ENCODE measurements around the gene OR6N1. TPM values are rescaled to one million over a fixed set of nuclear protein-coding genes. Genes with fewer than 3 reads are reported as not detected.

Gene OR6N1
- polyA plus RNA-seq (2011; rRNA removed) (not detected in 2 replicates), polyA minus RNA-seq (2011; rRNA and poly(A)+ RNA removed) (not detected in 2 replicates)

GRCh38 chr1:158771950-158772866 is at the start of gene OR6N1:
OR6N1 (minus strand) TSS chr1:158772195; CDS start chr1:158766682, 5,513 bp downstream.
- ChIA-PET CTCF (no interaction called here), POLR2A (no interaction called here)
- no peak for DNase-seq (ENCODE audit: low read depth, low spot score)
- Histone ChIP-seq H3K4me3 (ENCODE audit: low read depth, low read length) (no peak within 1 kb of the TSS), H3K9me3 (ENCODE audit: control insufficient read depth, insufficient read depth, low read length) (no peaks in the 10 kb centered on the region), H3K27me3 (ENCODE audit: control insufficient read depth, insufficient read depth, low read length) (no peaks in the 10 kb centered on the region), H3K27ac (ENCODE audit: low read depth, low read length) (no peak within 1 kb of the TSS)
- TF ChIP-seq, protein P1, sequence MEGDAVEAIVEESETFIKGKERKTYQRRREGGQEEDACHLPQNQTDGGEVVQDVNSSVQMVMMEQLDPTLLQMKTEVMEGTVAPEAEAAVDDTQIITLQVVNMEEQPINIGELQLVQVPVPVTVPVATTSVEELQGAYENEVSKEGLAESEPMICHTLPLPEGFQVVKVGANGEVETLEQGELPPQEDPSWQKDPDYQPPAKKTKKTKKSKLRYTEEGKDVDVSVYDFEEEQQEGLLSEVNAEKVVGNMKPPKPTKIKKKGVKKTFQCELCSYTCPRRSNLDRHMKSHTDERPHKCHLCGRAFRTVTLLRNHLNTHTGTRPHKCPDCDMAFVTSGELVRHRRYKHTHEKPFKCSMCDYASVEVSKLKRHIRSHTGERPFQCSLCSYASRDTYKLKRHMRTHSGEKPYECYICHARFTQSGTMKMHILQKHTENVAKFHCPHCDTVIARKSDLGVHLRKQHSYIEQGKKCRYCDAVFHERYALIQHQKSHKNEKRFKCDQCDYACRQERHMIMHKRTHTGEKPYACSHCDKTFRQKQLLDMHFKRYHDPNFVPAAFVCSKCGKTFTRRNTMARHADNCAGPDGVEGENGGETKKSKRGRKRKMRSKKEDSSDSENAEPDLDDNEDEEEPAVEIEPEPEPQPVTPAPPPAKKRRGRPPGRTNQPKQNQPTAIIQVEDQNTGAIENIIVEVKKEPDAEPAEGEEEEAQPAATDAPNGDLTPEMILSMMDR (IDR thresholded peaks at IDR 0.05; ENCODE audit: low read depth, low read length), result no peak

DNA sequence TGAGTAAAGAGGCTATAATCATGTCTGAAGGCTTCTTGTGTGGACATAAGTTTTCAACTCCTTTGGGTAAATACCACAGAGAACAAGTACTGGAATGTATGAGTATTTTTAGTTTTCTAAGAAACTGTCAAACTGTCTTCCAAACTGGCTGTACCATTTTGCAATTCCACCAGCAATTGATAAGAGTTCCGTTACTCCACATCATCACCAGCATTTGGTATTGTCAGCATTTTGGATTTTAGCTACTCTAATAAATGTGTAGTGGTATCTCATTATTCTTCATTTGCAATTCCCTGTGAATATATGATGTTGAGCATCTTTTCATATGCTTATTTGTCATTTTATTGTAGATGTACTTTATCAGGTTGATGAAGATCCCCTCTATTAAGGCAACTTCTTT is 49.7 kb upstream of the OR6N1 start:
- Histone ChIP-seq H3K27ac (ENCODE audit: low read depth, low read length) (no peak overlapping the region), H3K9me3 (ENCODE audit: control insufficient read depth, insufficient read depth, low read length) (no peaks in the 10 kb centered on the region), H3K4me3 (ENCODE audit: low read depth, low read length) (no peak overlapping the region), H3K27me3 (ENCODE audit: control insufficient read depth, insufficient read depth, low read length) (no peaks in the 10 kb centered on the region)
- POLR2A ChIA-PET, result no interaction called here
- TF ChIP-seq, protein P1 (IDR thresholded peaks at IDR 0.05; ENCODE audit: low read depth, low read length), result no peak
- no peak for DNase-seq (ENCODE audit: low read depth, low spot score)
- CTCF ChIA-PET, result interaction anchor here (0.6 kb wide), 1 partner anchor 14 kb away, joined by 10 read pairs; no protein-coding TSS in a partner anchor

- ChIA-PET POLR2A (no interaction called here), CTCF (interaction anchor here (1.2 kb wide), 1 partner anchor 8 kb away, joined by 3 read pairs; no protein-coding TSS in a partner anchor)
- no peak for DNase-seq (ENCODE audit: low read depth, low spot score)
Measured at GRCh38 chr1:158819461-158820443, 47.8 kb upstream of the OR6N1 start.

DNA sequence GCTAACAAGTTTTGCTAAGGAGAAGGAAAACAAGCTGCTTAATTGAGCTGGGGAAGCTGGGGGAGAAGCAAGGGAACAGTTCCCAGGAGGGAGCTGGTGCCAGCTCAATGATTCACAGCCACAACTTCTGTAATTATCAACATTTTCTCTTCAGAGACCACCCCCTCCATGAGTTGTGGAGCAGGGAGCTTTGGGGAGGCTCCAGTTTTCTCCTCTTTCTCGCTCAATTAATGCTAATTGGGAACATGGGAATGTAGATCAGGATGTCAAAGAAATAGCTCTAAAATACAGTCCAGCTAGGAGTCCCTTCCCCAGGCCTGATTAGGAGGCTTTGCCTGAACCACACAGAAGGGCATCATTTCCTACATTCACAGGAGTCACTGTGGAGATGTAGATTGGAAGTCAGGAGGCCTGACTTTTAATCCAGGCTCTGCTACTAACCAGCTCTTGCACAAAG is 47.0 kb upstream of the OR6N1 start:
- no peaks in the 10 kb centered on the region for H3K27me3 ChIP-seq (ENCODE audit: control insufficient read depth, insufficient read depth, low read length)
- TF ChIP-seq, protein P1 (IDR thresholded peaks at IDR 0.05; ENCODE audit: low read depth, low read length), result no peak
- H3K9me3 ChIP-seq (ENCODE audit: control insufficient read depth, insufficient read depth, low read length), result no peaks in the 10 kb centered on the region
- ChIA-PET POLR2A (no interaction called here), CTCF (interaction anchor here (1.2 kb wide), 1 partner anchor 8 kb away, joined by 3 read pairs; no protein-coding TSS in a partner anchor)
- no peak overlapping the region for H3K27ac ChIP-seq (ENCODE audit: low read depth, low read length)
- no peak overlapping the region for H3K4me3 ChIP-seq (ENCODE audit: low read depth, low read length)
- DNase-seq (ENCODE audit: low read depth, low spot score), result no peak

More at GRCh38 chr1:158819461-158820443, 47.8 kb upstream of the OR6N1 start:
- TF ChIP-seq, protein P1 (IDR thresholded peaks at IDR 0.05; ENCODE audit: low read depth, low read length), result no peak
- H3K27ac ChIP-seq (ENCODE audit: low read depth, low read length), result no peak overlapping the region
- no peak overlapping the region for H3K4me3 ChIP-seq (ENCODE audit: low read depth, low read length)
- no peaks in the 10 kb centered on the region for H3K27me3 ChIP-seq (ENCODE audit: control insufficient read depth, insufficient read depth, low read length)
- H3K9me3 ChIP-seq (ENCODE audit: control insufficient read depth, insufficient read depth, low read length), result no peaks in the 10 kb centered on the region
